Measurements from ENCODE around the gene CDH23.
A peak's percentile ranks its signal among the peaks of the same experiment; 100 is the strongest.

Gene CDH23

DNA sequence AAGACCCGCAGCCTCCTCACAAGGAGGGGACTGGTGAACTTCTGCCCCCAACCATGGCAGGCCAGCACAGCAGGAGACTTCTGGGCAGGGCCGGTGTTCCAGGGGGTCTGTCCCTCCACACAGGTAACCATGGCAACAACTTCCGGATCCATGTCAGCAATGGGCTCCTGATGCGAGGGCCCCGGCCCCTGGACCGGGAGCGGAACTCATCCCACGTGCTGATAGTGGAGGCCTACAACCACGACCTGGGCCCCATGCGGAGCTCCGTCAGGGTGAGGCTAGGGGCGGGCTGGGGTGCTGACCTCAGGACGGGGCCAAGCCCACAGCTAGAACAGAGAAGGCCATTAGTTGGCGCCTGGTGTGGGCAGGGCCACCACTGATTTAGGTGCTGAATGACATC lies 328.5 kb downstream of the CDH23 start:
- no peak for DNase-seq (ENCODE audit: low read depth)
- H3K4me3 ChIP-seq (ENCODE audit: low read depth, low read length): no peak overlapping the region
- TF ChIP-seq, protein P1, sequence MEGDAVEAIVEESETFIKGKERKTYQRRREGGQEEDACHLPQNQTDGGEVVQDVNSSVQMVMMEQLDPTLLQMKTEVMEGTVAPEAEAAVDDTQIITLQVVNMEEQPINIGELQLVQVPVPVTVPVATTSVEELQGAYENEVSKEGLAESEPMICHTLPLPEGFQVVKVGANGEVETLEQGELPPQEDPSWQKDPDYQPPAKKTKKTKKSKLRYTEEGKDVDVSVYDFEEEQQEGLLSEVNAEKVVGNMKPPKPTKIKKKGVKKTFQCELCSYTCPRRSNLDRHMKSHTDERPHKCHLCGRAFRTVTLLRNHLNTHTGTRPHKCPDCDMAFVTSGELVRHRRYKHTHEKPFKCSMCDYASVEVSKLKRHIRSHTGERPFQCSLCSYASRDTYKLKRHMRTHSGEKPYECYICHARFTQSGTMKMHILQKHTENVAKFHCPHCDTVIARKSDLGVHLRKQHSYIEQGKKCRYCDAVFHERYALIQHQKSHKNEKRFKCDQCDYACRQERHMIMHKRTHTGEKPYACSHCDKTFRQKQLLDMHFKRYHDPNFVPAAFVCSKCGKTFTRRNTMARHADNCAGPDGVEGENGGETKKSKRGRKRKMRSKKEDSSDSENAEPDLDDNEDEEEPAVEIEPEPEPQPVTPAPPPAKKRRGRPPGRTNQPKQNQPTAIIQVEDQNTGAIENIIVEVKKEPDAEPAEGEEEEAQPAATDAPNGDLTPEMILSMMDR (conservative IDR thresholded peaks at IDR 0.05; ENCODE audit: low read depth, low read length): no peak

DNA sequence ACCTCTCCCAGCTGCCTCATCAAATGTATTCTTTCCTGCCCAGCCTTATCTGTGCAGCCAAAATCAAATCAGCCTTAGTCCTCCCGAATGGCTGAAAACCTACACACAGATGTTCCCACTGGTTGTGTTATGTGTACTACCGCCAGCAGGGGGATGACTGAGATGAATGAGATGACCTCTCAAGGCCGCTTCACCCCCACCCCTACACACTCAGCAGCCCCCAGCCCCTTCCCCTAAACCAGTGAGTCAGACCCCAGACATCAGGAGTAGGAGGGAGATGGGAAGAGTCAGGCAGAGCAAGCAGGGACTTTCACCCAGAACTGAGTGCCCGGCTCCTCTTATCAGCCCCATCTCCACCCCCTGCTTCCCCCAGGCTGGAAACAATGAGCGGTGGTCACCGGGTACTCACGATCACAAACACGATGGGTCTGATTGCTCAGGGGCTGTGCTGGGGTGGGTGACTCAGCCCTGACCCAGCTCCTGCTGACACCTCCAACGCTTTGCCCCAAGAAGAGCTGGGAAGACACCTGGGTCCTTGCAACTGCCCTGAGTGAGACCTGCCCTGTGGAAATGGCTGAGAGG lies 329.4 kb downstream of the CDH23 start:
- DNase-seq (ENCODE audit: low read depth): peak; percentile 62
- H3K4me3 ChIP-seq (ENCODE audit: low read depth, low read length): no peak overlapping the region
- TF ChIP-seq, protein P1 (conservative IDR thresholded peaks at IDR 0.05; ENCODE audit: low read depth, low read length): peak; percentile 62

DNA sequence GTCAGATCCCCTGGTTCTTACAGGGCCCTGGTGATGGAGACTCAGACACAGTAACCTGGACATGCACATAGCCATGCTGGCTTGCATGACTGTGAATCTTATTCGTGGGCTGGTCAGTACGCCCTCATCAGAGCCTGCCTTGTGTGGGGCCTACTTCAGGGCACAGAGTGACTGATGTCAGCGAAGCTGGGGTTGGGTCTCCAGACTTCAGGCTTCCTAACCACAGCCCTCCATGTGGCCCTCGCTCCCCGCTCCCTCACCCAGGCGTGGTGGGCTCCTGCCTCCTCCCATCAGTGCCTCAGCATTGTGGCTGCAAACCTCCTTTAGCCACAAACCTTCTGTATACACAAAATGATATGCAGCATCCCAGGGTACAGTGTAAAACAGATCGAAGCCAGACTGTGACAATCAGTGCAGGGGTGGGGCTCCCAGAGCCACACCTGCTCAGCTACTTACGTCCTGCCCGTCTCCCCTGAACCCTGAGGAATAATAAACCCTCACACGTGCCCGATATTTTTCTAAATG lies 329.9 kb downstream of the CDH23 start:
- TF ChIP-seq, protein P1 (conservative IDR thresholded peaks at IDR 0.05; ENCODE audit: low read depth, low read length): no peak
- no peak for DNase-seq (ENCODE audit: low read depth)
- H3K4me3 ChIP-seq (ENCODE audit: low read depth, low read length): no peak overlapping the region

DNA sequence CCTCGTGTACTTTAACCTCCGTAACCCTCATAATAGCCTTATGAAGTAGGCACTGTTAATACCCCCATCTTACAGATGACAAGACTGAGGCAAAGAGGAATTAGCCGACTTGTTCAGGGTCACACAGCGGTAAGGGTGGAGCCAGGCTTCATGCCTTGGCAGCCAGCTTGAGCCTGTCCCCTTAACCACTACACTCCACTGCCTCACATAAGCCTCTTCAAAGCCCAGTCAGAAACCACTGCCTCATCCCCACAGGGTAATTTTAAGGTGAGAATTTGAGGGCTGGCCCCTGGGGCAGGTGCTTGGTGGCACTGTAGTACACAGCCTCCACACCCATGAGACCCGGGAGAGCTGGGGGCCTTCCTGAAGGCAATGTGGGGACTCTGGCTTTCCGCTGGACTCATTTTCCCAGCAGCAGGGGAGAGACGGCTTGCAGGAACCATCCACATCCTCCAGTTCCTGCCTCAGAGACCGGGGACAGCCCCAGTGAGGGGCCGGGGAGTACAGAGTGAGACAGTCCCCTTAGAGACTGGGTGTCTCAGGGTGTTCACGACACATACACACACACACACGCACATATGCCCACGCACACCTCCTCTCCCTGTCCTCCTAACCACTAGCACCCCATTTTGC lies 330.5 kb downstream of the CDH23 start:
- TF ChIP-seq, protein P1 (conservative IDR thresholded peaks at IDR 0.05; ENCODE audit: low read depth, low read length): no peak
- no peak overlapping the region for H3K4me3 ChIP-seq (ENCODE audit: low read depth, low read length)
- no peak for DNase-seq (ENCODE audit: low read depth)

DNA sequence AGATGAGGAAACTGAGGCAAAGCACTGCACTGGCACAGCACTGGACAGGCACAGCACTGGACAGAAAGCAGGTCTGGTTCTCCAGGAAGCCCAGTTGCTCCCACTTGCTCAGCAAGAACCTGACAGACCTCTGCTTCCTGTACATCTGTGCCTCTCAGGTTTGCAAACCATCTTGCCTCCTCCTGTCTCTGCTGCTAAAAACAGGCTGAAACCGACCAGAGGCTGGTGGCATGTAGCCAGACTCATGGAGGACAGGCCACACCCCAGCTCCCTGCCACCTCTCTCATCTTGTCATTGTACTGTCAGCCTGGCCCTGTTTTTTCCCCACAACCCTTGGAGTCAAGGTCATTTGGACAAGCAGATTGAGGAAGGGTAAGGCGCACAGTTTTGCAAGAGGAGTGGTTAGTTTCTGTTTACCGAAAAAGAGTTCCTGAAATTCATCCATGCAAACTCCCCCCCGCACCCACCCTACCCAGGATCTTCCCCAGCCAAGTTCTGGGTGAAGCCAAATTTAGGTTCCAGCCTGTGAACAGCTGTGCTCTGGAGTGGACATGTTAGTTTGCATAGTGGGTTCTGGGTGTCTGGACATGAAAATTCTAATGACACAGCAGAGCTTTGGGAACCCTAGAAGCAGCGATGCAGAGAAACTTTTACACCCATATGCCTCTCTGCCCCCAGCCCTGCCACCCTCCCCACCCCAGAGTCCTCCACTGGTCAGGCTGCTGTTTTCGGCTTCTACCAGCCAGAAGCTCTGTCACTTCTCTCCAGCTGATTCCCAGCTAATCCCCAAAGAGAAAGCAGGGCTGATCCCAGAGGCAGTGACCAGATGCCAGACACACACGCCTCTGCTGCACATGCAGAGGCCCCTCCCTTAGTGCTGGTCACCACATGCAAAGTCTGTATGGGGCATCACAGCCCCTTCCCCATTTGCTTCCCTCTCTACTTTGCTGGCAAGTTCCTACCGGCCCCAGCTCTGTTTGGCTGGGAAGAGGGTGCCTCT lies 331.3 kb downstream of the CDH23 start:
- peak; percentile 20 for DNase-seq (ENCODE audit: low read depth)
- no peak overlapping the region for H3K4me3 ChIP-seq (ENCODE audit: low read depth, low read length)
- TF ChIP-seq, protein P1 (conservative IDR thresholded peaks at IDR 0.05; ENCODE audit: low read depth, low read length): no peak

DNA sequence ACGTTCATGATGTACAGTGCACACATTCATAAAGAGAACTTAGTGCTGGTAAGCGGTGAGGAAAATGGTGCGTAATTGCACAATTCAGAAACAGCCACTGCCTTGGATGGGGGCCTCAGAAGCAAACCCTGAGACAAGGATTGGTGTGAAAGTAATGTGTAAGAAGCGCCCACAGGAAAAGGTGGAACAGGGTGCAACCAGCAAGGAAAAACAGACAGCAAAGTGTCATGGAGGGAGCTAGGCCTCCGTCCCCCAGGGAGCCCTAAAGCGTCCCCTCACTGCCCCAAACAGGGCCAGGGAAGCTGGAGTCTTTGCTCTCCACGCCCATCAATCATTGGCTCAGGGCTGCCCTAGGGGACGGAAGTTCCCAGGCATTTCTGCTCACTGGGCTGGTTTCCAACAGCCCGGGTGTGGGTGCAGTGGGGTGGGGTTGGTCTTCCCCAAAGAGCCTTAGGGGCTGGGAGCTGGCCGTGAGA lies 332.5 kb downstream of the CDH23 start:
- no peak overlapping the region for H3K4me3 ChIP-seq (ENCODE audit: low read depth, low read length)
- DNase-seq (ENCODE audit: low read depth): no peak
- TF ChIP-seq, protein P1 (conservative IDR thresholded peaks at IDR 0.05; ENCODE audit: low read depth, low read length): no peak

All from choroid plexus epithelial cell (primary cell).